Liver (tissue), 3 donors: ENCODE measurements around the gene CHD1.

Source experiments
- ATF3 ChIP-seq: IDR thresholded peaks from 2 replicates; pipeline ENCODE4 v1.6.1; 2016; ENCODE audit warnings: antibody characterized with exemption
- CTCF ChIP-seq: fragments of 150-350 bp; IDR thresholded peaks from 2 replicates; pipeline ENCODE4 v1.5.1; 2017; ENCODE audit warnings: improper control_type of control experiment, low read depth, low read length; ENCODE audit not compliant: missing input control
- EGR1 ChIP-seq, 2 donors: IDR thresholded peaks; 2 replicates each; pipeline ENCODE4 v1.6.1; 2016 to 2018; ENCODE audit warnings: antibody characterized with exemption in 2 of 2, low read depth in 2 of 2
- GABPA ChIP-seq, 2 donors: IDR thresholded peaks in 1 of 2; conservative IDR thresholded peaks in 1 of 2; 2 replicates each; pipeline ENCODE4 v1.6.1; 2016; ENCODE audit warnings: antibody characterized with exemption in 2 of 2, mild to moderate bottlenecking in 1 of 2, moderate library complexity in 1 of 2
- RAD21 ChIP-seq, 2 donors: IDR thresholded peaks; 2 replicates each; pipeline ENCODE4 v1.6.1; 2016; ENCODE audit warnings: antibody characterized with exemption in 2 of 2, mild to moderate bottlenecking in 2 of 2
- SP1 ChIP-seq: IDR thresholded peaks from 2 replicates; pipeline ENCODE4 v1.6.1; 2018; ENCODE audit warnings: antibody characterized with exemption, mild to moderate bottlenecking
- TF ChIP-seq, protein P1 (sequence below): IDR thresholded peaks from 2 replicates; pipeline ENCODE4 v1.6.1; 2016; ENCODE audit warnings: antibody characterized with exemption
- donor health status: healthy.
- donor health status: healthy.

DNA sequence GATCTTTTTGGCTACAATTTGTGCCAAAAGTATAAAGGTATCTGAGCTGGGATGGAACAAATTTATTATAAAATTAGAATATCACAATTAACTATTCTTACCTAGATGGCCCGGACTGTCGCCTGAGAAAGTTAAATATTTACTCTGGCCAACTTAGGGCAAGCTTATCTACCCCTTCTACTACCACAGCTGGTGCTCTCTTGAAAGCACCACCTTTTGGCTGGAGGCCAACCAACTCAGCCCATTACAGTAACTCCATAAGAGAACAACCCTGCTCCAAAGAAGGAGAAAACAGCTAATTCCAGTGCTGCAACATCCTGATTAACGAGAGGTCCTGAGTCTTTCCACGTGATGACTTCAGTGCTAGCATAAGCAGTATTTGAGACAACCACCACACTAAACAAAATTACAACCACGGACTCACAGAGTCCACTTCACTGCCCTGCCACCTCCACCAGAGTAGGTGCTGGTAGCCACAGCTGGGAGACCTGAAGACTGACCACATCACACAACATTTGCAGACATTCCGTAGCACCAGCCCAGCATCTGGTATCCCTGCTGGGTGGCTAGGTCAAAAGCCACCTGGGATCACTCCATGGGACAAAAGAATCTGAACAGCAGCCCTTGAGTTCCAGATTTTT lies 112.1 kb downstream of the CHD1 start:
- TF ChIP-seq CTCF, result no peak
- TF ChIP-seq EGR1 (IDR thresholded peaks at IDR 0.05; ENCODE audit: low read depth in 2 of 2), result no peak
- TF ChIP-seq ATF3, result no peak
- TF ChIP-seq GABPA (IDR thresholded peaks at IDR 0.05 in 1 of 2, conservative IDR thresholded peaks at IDR 0.05 in 1 of 2), result no peak
- TF ChIP-seq SP1, result no peak
- TF ChIP-seq, protein P1, sequence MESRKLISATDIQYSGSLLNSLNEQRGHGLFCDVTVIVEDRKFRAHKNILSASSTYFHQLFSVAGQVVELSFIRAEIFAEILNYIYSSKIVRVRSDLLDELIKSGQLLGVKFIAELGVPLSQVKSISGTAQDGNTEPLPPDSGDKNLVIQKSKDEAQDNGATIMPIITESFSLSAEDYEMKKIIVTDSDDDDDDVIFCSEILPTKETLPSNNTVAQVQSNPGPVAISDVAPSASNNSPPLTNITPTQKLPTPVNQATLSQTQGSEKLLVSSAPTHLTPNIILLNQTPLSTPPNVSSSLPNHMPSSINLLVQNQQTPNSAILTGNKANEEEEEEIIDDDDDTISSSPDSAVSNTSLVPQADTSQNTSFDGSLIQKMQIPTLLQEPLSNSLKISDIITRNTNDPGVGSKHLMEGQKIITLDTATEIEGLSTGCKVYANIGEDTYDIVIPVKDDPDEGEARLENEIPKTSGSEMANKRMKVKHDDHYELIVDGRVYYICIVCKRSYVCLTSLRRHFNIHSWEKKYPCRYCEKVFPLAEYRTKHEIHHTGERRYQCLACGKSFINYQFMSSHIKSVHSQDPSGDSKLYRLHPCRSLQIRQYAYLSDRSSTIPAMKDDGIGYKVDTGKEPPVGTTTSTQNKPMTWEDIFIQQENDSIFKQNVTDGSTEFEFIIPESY, result no peak
- TF ChIP-seq RAD21 (IDR thresholded peaks at IDR 0.05), result no peak
